A673 (cell line): Measurements from ENCODE around the gene PER2. TPM values are rescaled to one million over a fixed set of nuclear protein-coding genes. Genes with fewer than 3 reads are reported as not detected.

Source experiments
- BruUV-seq: library from RNA; stranded (reverse); fragments of 400-500 nt; replicated peaks from 2 replicates; lab custom pipeline; 2021; lab: Mats Ljungman, UMichigan
- CTCF ChIA-PET: fragments of 300-600 bp; sonication (Branson Sonifier 250); formaldehyde crosslinking; loops from one replicate; lab custom pipeline; 2022; ENCODE audit warnings: antibody characterized with exemption; lab: Charles Lee
- POLR2A ChIA-PET: fragments of 300-600 bp; sonication (Branson Sonifier 250); formaldehyde crosslinking; loops from one replicate; lab custom pipeline; 2022; ENCODE audit warnings: antibody characterized with exemption; ENCODE audit not compliant: low non-redundant PET; lab: Charles Lee
- DNase-seq: peaks from one replicate; pipeline ENCODE4 v3.0.0-alpha.2; 2015; ENCODE audit warnings: low spot score
- H3K27ac ChIP-seq: fragments of 200-600 bp; sonication (generic); 2 replicates; pipeline ENCODE4 v1.5.1; 2016; ENCODE audit warnings: mixed run types, low read depth, mild to moderate bottlenecking, mixed read lengths, antibody characterized with exemption, low read length; ENCODE audit not compliant: poor library complexity, severe bottlenecking
- H3K27me3 ChIP-seq: fragments of 200-600 bp; sonication (generic); replicated peaks from 2 replicates; pipeline ENCODE4 v1.6.1; 2017; ENCODE audit warnings: mixed run types, low read depth, mild to moderate bottlenecking, mixed read lengths, antibody characterized with exemption, low read length; ENCODE audit not compliant: insufficient read depth, poor library complexity
- H3K36me3 ChIP-seq: fragments of 200-600 bp; sonication (generic); 2 replicates; pipeline ENCODE4 v1.6.1; 2016; ENCODE audit warnings: mixed run types, mild to moderate bottlenecking, mixed read lengths, antibody characterized with exemption, low read length; ENCODE audit not compliant: insufficient read depth, poor library complexity, severe bottlenecking
- H3K4me1 ChIP-seq: fragments of 200-600 bp; sonication (generic); 2 replicates; pipeline ENCODE4 v1.6.1; 2017; ENCODE audit warnings: mixed run types, mild to moderate bottlenecking, mixed read lengths, antibody characterized with exemption, low read length; ENCODE audit not compliant: insufficient read depth, poor library complexity, severe bottlenecking
- H3K4me3 ChIP-seq: fragments of 200-600 bp; sonication (generic); 2 replicates; pipeline ENCODE4 v1.5.1; 2016; ENCODE audit warnings: low read depth, mixed run types, mild to moderate bottlenecking, mixed read lengths, low read length; ENCODE audit not compliant: poor library complexity, severe bottlenecking
- H3K9me3 ChIP-seq: fragments of 200-600 bp; sonication (generic); 2 replicates; pipeline ENCODE4 v1.6.1; 2016; ENCODE audit warnings: mixed run types, low read depth, mild to moderate bottlenecking, mixed read lengths, antibody characterized with exemption, low read length; ENCODE audit not compliant: poor library complexity, severe bottlenecking
- CTCF ChIP-seq: fragments of 300-800, 200-600 bp; sonication (generic); conservative IDR thresholded peaks from 2 replicates; pipeline ENCODE4 v1.5.1; 2017; ENCODE audit warnings: low read depth, mild to moderate bottlenecking, antibody characterized with exemption, low read length, moderate library complexity, mixed read lengths
- EZH2 ChIP-seq: fragments of 200-600 bp; sonication (generic); IDR thresholded peaks from 2 replicates; pipeline ENCODE4 v1.6.1; 2017; ENCODE audit warnings: borderline replicate concordance, low read depth, mild to moderate bottlenecking, mixed read lengths, antibody characterized with exemption, low read length; ENCODE audit not compliant: poor library complexity, severe bottlenecking
- intact Hi-C: fragments of 100-400 bp; cut with micrococcal nuclease; formaldehyde crosslinking; loops from one replicate; pipeline ENCODE4 v1.10.0; 2022; ENCODE audit not compliant: unreplicated experiment
- total RNA-seq: library from RNA; stranded (reverse); gene quantifications from 2 replicates; pipeline ENCODE4 v1.2.3, GENCODE V29; 2021

Gene PER2
- total RNA-seq, 1 experiment from 2014 or later: 7.5 TPM

- H3K36me3 ChIP-seq: no peaks in the 10 kb centered on the region
- TF ChIP-seq EZH2 (no peak), CTCF (no peak)
- intact Hi-C loops: no loop called here
- ChIA-PET POLR2A (no interaction called here), CTCF (no interaction called here)
- H3K27ac ChIP-seq: no peak overlapping the region
- H3K4me3 ChIP-seq: no peak overlapping the region
- H3K4me1 ChIP-seq: peaks cover 11% of the 10 kb centered on the region
- BruUV-seq: no TSS peak
- H3K27me3 ChIP-seq: no peaks in the 10 kb centered on the region
- DNase-seq: no peak
- no peaks in the 10 kb centered on the region for H3K9me3 ChIP-seq
These were observed 59.7 kb downstream of the PER2 start for GRCh38 chr2:238228700-238229099.

- ChIA-PET POLR2A (no interaction called here), CTCF (no interaction called here)
- intact Hi-C loops: no loop called here
- H3K27me3 ChIP-seq: no peaks in the 10 kb centered on the region
- H3K9me3 ChIP-seq: no peaks in the 10 kb centered on the region
- DNase-seq: no peak
- H3K4me1 ChIP-seq: peaks cover 11% of the 10 kb centered on the region
- TF ChIP-seq EZH2 (no peak), CTCF (no peak)
- H3K36me3 ChIP-seq: no peaks in the 10 kb centered on the region
- no TSS peak for BruUV-seq
- no peak overlapping the region for H3K27ac ChIP-seq
- H3K4me3 ChIP-seq: no peak overlapping the region
These were observed 60.8 kb downstream of the PER2 start for GRCh38 chr2:238227587-238228032.

GRCh38 chr2:238226698-238227586, 61.5 kb downstream of the PER2 start:
- no peaks in the 10 kb centered on the region for H3K9me3 ChIP-seq
- no peak for TF ChIP-seq EZH2
- H3K4me3 ChIP-seq: no peak overlapping the region
- ChIA-PET POLR2A (no interaction called here), CTCF (no interaction called here)
- no peaks in the 10 kb centered on the region for H3K36me3 ChIP-seq
- H3K4me1 ChIP-seq: peaks cover 11% of the 10 kb centered on the region
- no peak for DNase-seq
- no peaks in the 10 kb centered on the region for H3K27me3 ChIP-seq
- no peak overlapping the region for H3K27ac ChIP-seq
- BruUV-seq: no TSS peak
- intact Hi-C loops: no loop called here
